ENCODE measurements around the gene TMEM86B. TPM values are rescaled to one million over a fixed set of nuclear protein-coding genes. Genes with fewer than 3 reads are reported as not detected.

TMEM86B gene
- total RNA-seq, 2 experiments from 2014 or later, result 11.7 to 11.8 TPM

DNA sequence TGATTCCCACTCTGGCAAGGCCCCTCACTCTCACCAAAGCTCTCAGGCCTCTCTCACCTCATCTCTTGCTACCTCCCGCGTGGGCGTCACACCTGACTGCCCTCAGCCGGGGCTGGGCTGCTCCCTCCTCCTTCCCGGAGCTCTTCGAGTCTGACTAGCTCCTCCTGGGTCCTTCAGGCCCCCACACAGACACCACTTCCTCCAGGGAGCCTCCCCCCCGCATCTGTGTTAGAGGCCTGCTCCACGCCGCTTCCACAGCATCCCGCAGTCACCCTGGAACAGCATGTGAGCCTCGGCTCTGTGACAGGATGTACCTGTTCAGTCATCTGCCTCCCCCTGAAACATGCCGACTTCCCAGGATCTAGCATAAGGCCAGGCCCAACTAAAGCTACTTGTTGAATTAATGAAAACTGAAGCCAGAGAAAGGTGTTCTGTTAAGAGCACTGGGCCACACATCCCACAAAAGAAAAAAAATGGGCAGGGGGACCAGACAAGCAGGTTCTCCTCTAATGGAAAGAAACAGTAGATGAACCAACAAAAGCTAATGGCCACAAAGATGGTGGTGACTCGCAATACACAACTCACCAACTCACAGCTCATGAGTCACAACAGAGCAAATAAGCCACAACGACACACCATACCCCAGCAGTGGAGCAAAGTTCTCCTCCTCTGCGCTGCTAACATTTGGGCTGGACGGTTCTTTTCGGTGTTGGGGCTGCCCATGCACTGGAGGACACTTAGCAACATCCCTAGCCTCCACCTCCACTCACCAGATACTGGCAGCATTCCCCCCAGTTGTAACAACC lies 27.3 kb upstream of the TMEM86B start:
- peaks cover 70% of the 10 kb centered on the region for H3K4me1 Mint-ChIP-seq (ENCODE audit: low read depth)
- H3K27ac Mint-ChIP-seq, result peak overlapping the region; percentile 96
- H3K27me3 Mint-ChIP-seq, result no peaks in the 10 kb centered on the region
- POLR2A ChIA-PET, result interaction anchor here (0.6 to 5.2 kb wide), 8 partner anchors 24 to 1140 kb away, joined by 3 to 52 read pairs (median 4); partner anchors contain the start of genes HSPBP1, KMT5C, PRPF31 and TFPT
- H3K36me3 Mint-ChIP-seq (ENCODE audit: low read depth), result peaks cover 58% of the 10 kb centered on the region
- H3K27me3 ChIP-seq (ENCODE audit: control insufficient read depth in 1 of 2, insufficient read depth in 2 of 2, low read length in 2 of 2), result no peaks in the 10 kb centered on the region
- H3K4me1 ChIP-seq (ENCODE audit: insufficient read depth, low read length), result peaks cover 84% of the 10 kb centered on the region
- peak overlapping the region; percentile 76 for H3K4me3 ChIP-seq (ENCODE audit: low read length)
- no peaks in the 10 kb centered on the region for H3K9me3 ChIP-seq (ENCODE audit: control insufficient read depth in 1 of 2, insufficient read depth in 1 of 2, low read length in 2 of 2)
- TF ChIP-seq, protein P1, sequence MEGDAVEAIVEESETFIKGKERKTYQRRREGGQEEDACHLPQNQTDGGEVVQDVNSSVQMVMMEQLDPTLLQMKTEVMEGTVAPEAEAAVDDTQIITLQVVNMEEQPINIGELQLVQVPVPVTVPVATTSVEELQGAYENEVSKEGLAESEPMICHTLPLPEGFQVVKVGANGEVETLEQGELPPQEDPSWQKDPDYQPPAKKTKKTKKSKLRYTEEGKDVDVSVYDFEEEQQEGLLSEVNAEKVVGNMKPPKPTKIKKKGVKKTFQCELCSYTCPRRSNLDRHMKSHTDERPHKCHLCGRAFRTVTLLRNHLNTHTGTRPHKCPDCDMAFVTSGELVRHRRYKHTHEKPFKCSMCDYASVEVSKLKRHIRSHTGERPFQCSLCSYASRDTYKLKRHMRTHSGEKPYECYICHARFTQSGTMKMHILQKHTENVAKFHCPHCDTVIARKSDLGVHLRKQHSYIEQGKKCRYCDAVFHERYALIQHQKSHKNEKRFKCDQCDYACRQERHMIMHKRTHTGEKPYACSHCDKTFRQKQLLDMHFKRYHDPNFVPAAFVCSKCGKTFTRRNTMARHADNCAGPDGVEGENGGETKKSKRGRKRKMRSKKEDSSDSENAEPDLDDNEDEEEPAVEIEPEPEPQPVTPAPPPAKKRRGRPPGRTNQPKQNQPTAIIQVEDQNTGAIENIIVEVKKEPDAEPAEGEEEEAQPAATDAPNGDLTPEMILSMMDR (IDR thresholded peaks at IDR 0.05), result no peak
- no peaks in the 10 kb centered on the region for H3K36me3 ChIP-seq (ENCODE audit: insufficient read depth, low read length)
- ATAC-seq (ENCODE audit: poor library complexity), result no peak
- H3K9me3 Mint-ChIP-seq, result no peaks in the 10 kb centered on the region
- intact Hi-C loops (cut with DNase I, micrococcal nuclease), result loop anchor here (5.0 to 10.0 kb wide), 6 partner anchors 79 to 1056 kb away; partner anchors contain the start of genes UBE2S (in 1 of the 2), ZNF524 (in 1 of the 2), ZNF865 (in 1 of the 2) and ZSCAN5A (in 1 of the 2)
- CTCF ChIA-PET, result interaction anchor here (0.5 kb wide), 1 partner anchor 89 kb away, joined by 4 read pairs; no protein-coding TSS in a partner anchor
- peak overlapping the region; percentile 90 to 91 for H3K27ac ChIP-seq (ENCODE audit: low read depth in 1 of 2, low read length in 2 of 2)
- peak overlapping the region; percentile 91 for H3K4me3 Mint-ChIP-seq
- peak in 11 of 14 experiments; percentile 26 to 79 (median 43) for DNase-seq

DNA sequence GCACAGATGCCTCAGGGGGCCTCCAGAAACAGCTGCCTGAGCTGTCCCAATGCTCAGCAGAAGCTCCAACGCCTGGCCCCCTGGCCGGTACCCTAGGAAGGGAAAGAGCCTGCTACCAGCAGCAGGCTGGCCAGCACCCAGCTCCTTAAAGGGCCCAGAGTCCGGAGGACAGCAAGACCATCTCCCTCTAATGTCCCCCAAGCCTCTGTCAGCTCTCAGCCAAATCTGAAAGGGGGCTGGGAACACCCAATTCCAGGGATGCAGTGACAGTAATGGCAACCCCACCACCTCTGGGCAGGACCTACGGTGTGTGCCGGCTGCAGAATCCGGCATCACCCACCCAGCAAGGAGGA lies 26.0 kb upstream of the TMEM86B start:
- Mint-ChIP-seq H3K36me3 (ENCODE audit: low read depth) (peaks cover 61% of the 10 kb centered on the region), H3K9me3 (no peaks in the 10 kb centered on the region)
- peak overlapping the region; percentile 76 for H3K4me3 ChIP-seq (ENCODE audit: low read length)

More for the DNA sequence above, 26.0 kb upstream of the TMEM86B start:
- TF ChIP-seq, protein P1 (IDR thresholded peaks at IDR 0.05), result no peak
- H3K27ac ChIP-seq (ENCODE audit: low read depth in 1 of 2, low read length in 2 of 2), result peak overlapping the region; percentile 90 to 91
- ChIA-PET CTCF (interaction anchor here (0.9 to 1.4 kb wide), 5 partner anchors 11 to 249 kb away, joined by 3 to 9 read pairs (median 5); partner anchors contain the start of genes HSPBP1 and TMEM238), POLR2A (interaction anchor here (0.9 to 5.2 kb wide), 17 partner anchors 14 to 1065 kb away, joined by 3 to 52 read pairs (median 5); partner anchors contain the start of genes FIZ1, HSPBP1, ISOC2 and KMT5C)
- no peak for DNase-seq
- peaks cover 75% of the 10 kb centered on the region for H3K4me1 Mint-ChIP-seq (ENCODE audit: low read depth)
- no peak for ATAC-seq (ENCODE audit: poor library complexity)
- H3K27me3 ChIP-seq (ENCODE audit: control insufficient read depth in 1 of 2, insufficient read depth in 2 of 2, low read length in 2 of 2), result no peaks in the 10 kb centered on the region
- H3K36me3 ChIP-seq (ENCODE audit: insufficient read depth, low read length), result peaks cover 7% of the 10 kb centered on the region
- intact Hi-C loops (cut with DNase I, micrococcal nuclease), result loop anchor here (5.0 to 10.0 kb wide), 5 partner anchors 37 to 380 kb away; partner anchors contain the start of genes ZNF524 (in 1 of the 2) and ZNF865 (in 1 of the 2)
- no peaks in the 10 kb centered on the region for H3K27me3 Mint-ChIP-seq
- H3K4me3 Mint-ChIP-seq, result peak overlapping the region; percentile 91
- H3K9me3 ChIP-seq (ENCODE audit: control insufficient read depth in 1 of 2, insufficient read depth in 1 of 2, low read length in 2 of 2), result no peaks in the 10 kb centered on the region
- H3K4me1 ChIP-seq (ENCODE audit: insufficient read depth, low read length), result peaks cover 90% of the 10 kb centered on the region
- peak overlapping the region; percentile 96 for H3K27ac Mint-ChIP-seq
